ENCODE measurements around the gene OPA1.

OPA1 gene

DNA sequence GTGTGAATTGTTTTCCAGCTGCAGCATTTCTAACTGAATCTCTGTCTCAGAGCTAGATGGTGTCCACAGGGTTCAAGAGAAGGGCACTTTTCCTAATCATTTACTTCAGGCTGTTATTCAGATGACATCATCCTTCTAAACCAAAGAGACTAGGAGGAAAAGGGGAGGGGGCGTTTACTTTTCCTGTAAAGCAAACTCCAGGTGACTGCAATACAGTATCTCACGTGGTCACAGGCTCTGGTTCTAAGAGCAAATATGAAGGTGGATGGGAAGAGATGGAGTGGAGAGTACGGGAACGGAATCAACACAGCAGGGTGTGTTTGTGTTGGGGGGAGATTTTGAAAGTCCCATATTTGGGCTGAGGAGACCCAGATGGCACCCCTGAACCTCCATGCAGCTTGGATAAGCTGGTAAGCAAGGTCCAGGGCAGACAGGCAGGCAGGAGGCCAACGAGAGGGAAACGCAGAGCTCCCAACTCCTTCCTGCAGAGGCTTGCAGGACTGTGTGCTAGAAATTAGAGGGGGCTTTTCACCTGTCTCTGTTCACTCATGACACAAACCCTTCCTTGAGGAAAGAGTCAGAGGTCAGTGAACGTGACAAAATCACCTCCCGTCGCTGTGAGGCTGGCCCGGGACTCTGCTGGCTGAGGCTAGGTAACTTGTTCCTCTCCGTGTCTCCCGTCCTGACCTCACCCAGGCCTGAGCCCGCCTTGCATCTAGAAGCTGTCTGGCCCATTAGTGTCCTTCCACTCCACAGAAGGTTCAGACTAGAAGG lies 151.2 kb downstream of the OPA1 start:
- no peak for DNase-seq (ENCODE audit: low read depth)
- TF ChIP-seq, protein P1, sequence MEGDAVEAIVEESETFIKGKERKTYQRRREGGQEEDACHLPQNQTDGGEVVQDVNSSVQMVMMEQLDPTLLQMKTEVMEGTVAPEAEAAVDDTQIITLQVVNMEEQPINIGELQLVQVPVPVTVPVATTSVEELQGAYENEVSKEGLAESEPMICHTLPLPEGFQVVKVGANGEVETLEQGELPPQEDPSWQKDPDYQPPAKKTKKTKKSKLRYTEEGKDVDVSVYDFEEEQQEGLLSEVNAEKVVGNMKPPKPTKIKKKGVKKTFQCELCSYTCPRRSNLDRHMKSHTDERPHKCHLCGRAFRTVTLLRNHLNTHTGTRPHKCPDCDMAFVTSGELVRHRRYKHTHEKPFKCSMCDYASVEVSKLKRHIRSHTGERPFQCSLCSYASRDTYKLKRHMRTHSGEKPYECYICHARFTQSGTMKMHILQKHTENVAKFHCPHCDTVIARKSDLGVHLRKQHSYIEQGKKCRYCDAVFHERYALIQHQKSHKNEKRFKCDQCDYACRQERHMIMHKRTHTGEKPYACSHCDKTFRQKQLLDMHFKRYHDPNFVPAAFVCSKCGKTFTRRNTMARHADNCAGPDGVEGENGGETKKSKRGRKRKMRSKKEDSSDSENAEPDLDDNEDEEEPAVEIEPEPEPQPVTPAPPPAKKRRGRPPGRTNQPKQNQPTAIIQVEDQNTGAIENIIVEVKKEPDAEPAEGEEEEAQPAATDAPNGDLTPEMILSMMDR (IDR thresholded peaks at IDR 0.05; ENCODE audit: insufficient read depth, low read depth, low read length, missing control alignments) = no peak
- no peak overlapping the region for H3K4me3 ChIP-seq (ENCODE audit: low read depth, low read length)

DNA sequence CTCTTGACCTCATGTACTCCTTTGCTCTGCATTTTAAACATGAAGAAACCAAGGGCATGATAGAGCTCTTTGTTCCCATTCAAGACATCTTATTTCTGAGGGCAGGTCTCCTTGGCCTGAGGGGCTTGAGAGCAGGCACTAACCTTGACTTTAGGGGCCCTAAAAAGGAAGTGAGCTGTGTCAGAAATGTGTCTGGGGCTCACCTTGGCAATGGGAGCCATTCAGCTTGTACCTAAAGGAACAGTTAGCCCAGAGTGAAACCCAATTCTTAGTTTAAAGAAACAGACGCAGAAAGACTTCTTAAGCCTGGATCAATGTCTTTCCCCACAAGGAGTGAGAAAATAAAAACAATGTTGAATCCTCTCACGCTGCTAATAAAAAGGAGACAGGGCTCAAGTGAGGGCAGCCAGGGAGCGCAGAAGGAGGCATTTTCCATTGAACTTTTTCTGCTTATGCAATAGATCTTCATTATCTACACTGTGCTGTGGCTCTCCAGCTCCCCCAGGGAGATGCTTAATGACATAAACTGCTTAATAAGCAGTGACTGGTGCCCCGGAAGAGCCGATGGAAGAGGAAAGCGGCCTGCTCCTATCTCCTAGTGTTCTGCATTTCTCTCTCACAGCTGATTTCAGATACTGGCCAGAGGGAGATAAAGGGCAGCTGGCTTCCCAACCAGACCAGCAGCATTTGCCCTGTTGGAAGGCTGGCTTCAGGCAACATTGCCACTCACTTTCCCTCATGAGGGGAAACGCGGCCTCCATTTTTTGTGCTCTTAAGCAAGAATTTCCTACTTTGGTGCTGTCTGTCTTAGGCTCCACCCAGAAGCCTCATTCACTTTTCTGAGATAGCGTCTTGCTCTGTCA lies 152.0 kb downstream of the OPA1 start:
- no peak overlapping the region for H3K4me3 ChIP-seq (ENCODE audit: low read depth, low read length)
- DNase-seq (ENCODE audit: low read depth) = no peak
- TF ChIP-seq, protein P1 (IDR thresholded peaks at IDR 0.05; ENCODE audit: insufficient read depth, low read depth, low read length, missing control alignments) = no peak

DNA sequence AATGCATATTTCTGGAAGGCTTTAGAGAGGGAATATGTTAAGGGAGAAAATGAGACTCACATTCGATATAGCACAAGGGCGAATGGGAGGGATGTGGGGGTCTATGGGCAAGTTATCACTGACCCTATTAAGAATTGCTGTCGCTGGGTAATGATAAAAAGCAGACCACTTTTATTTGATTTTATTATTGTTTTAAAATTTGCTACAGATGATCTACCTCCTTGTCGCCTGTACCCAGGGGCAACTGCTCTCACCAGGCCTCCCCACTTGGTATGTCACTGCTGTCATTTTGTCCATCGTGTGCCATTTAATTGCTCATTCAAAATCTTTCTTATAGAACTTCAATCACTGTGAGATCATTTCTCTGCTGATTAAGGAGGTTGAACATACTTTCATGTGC lies 153.8 kb downstream of the OPA1 start:
- no peak overlapping the region for H3K4me3 ChIP-seq (ENCODE audit: low read depth, low read length)
- TF ChIP-seq, protein P1 (IDR thresholded peaks at IDR 0.05; ENCODE audit: insufficient read depth, low read depth, low read length, missing control alignments) = no peak
- DNase-seq (ENCODE audit: low read depth) = no peak

Measured in GM12865 (cell line).